Right renal pelvis (tissue), 4 donors: ENCODE data around the gene PUM1. TPM values are rescaled to one million over a fixed set of nuclear protein-coding genes. Genes with fewer than 3 reads are reported as not detected.
A peak's percentile ranks its signal among the peaks of the same experiment; 100 is the strongest.

Experiments
- DNase-seq, 4 donors: peaks; one replicate each; pipeline ENCODE4 v3.0.0-alpha.2; 2013; ENCODE audit warnings: low read depth in 4 of 4, low spot score in 3 of 4, missing footprints in 1 of 4
- polyA plus RNA-seq, 4 donors: library from polyadenylated mRNA; unstranded; fragments of 120-200 nt; gene quantifications; one replicate each; pipeline ENCODE4 v1.2.1, GENCODE V29; 2013; ENCODE audit not compliant: insufficient read length in 4 of 4

Gene PUM1
- polyA plus RNA-seq, 4 donors: 103 to 128 (median 120) TPM

GRCh38 chr1:30899577-30900389 lies 165.7 kb downstream of the PUM1 start:
- DNase-seq: no peak

DNA sequence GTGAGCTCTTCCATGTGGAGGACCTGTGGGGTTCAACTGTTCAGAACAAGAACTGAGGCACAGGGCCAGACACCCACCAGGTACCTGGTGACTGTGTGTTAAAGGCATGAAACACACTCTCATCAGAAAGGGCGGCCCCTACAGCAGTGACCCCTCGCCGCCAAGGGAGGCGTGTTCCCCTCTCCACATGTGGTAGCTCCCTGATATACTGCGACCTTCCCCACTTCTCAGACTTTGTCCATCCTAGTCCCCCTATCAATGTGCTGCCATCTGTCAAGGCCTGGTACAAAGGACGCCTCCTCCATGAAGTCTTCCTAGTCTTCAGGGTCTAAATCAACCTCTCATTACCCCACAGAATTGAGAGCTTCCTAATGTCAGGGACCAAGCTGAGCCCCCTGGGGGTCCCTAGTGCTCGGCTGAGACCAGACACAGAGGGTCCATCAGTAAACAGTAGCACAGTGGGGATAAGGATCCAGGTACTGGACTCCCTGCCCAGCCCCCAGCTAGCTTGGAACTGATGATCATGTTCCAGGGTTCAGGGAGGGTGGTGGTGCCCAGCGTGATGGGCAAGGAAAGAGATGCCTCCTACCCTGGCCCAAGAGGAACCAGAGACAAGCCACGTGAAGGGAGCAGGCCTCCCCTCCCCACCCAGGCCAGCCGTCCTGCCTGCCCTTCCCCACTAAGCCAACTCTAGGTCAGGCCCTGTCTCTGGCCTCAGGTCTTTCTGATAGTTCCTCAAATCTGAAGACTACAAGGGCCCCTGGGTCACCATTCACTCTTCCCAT lies 167.3 kb downstream of the PUM1 start:
- no peak for DNase-seq

- DNase-seq: no peak
Observed at GRCh38 chr1:30896905-30897304, 168.6 kb downstream of the PUM1 start.

- DNase-seq: no peak
Observed at GRCh38 chr1:30895944-30896660, 169.4 kb downstream of the PUM1 start.

DNA sequence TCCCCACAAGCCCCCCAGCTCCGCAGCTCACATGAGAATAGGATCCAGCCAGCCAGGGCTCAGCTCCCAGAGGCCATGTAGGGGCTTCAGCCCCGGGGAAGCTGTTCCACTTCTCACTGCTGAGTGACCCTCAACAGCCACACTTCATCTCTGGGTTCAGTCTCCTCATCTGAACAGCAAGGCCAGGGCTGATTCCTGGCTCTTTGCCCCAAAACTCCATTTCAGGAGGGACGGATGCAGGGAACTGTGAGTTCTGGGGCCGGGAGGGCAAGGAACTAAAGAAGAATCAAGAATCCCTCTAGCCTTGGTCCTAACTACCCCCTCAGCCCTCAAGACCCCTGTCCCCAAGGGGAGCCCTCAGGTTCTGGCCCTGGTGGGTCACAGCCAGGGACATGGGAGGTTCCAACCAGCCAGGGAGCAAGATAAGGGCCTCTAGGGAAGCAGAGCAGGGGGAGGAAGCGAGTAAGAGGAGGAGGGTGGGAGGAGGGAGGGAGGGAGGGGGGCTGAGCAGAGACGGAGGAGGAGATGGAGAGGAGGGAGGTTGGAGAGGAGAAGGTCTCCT lies 170.1 kb downstream of the PUM1 start:
- no peak for DNase-seq

- no peak for DNase-seq
Observed at GRCh38 chr1:30894508-30894973, 171.0 kb downstream of the PUM1 start.

DNA sequence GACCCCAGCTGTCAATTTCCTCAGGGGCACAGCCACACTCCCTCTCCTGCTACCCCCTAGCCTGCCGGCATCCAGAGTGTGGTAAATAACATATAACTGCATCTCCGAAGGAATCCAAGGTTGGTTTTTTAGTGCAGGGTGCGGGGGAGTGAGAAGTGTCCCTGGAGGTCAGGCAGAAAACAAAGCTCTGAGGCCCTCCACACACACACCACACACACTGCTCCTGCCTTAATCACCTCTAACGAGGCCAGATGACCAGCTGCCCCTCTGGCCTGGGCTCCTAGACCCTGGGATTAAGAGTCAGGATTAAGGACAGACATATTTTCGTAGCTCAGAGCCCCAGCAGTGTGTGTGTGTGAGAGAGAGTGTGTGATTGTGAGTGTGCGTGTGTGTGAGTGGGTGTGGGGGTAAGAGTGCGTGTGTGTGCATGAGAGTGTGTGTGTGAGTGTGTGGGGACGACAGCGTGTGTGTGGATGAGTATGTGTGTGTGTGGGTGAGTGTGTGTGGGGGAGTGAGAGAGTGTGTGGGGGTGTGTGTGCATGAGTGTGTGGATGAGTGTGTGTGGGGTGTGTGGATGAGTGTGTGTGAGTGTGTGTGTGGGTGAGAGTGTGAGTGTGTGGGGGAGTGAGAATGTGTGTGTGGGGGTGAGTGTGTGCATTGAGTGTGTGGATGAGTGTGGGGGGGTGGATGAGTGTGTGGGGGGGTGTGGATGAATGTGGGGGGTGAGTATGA lies 171.6 kb downstream of the PUM1 start:
- DNase-seq: no peak

DNA sequence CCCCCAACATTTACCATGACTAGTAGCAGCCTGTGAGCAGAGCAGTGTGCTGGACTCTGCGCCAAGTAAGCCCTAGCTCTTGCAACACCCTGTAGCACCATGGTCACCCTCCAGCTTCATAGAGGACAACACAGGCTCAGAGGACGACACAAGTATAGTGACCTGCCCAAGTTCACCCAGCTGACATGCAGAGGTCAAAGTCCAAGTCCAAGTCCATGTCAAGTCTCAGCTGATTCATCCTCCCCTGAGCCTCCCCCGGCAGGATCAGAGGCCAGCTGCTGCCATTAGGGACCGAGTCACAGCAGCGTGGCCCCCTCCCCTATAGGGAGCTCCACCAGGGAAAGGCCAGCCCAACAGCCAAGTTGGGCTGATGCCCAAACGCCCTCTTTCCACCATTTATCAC lies 172.8 kb downstream of the PUM1 start:
- DNase-seq: no peak

DNA sequence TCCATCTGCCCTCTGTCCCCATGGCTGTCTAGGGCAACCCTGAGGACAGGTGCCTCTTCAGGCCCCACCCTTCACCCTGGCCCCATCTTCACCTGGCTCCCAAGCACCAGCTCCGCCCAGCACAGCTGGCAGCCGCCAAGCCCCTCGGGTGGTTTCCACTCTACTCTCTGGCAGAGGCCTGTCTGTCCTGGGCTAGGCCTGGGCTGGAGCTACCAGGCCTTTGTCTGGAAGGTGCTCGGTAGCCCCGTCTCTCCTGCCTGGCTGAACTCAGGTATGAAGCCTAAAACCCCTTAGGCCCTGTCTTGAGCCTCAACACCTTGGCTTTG lies 174.3 kb downstream of the PUM1 start:
- DNase-seq: no peak

DNA sequence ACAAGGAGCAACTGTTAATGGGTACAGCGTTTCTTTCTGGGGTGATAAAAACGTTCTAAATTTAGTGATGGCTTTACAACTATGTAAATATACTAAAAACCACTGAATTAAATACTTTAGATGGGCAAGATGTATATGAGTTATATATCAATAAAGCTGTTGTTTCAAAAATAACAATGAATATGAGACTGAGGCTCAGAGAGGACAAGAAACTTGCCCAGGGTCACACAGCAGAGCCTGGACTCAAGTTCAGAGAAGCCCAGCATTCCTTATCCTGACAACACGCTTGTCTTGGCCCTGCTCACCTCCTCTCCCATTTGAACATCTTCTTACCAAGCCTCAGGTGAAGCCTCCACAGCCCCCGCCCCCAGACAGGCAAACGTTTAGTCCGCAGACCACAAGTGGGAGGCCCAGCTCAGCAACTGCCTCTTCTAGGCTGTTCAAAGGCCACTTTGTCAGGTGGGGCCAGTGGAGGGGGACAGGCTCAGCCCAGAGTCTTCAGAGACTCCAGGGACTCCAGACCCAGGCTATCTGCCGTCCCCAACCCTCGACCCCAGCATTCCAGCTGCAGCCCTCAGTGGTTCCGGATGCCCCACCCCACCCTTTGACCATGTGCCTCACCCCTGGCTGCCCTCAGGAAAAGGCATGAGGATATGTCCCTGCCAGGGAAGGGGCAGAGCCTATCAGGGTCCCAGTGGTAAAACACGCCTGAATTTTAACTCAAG lies 174.9 kb downstream of the PUM1 start:
- no peak for DNase-seq

GRCh38 chr1:30889511-30889910 lies 176.0 kb downstream of the PUM1 start:
- DNase-seq: no peak

GRCh38 chr1:30888975-30889374 lies 176.5 kb downstream of the PUM1 start:
- DNase-seq: no peak

- DNase-seq: peak in 1 of 4 donors; percentile 34
Observed at GRCh38 chr1:30888391-30888790, 177.1 kb downstream of the PUM1 start.

GRCh38 chr1:30887485-30888315 lies 177.8 kb downstream of the PUM1 start:
- no peak for DNase-seq

GRCh38 chr1:30886710-30887428 lies 178.6 kb downstream of the PUM1 start:
- DNase-seq: no peak

DNA sequence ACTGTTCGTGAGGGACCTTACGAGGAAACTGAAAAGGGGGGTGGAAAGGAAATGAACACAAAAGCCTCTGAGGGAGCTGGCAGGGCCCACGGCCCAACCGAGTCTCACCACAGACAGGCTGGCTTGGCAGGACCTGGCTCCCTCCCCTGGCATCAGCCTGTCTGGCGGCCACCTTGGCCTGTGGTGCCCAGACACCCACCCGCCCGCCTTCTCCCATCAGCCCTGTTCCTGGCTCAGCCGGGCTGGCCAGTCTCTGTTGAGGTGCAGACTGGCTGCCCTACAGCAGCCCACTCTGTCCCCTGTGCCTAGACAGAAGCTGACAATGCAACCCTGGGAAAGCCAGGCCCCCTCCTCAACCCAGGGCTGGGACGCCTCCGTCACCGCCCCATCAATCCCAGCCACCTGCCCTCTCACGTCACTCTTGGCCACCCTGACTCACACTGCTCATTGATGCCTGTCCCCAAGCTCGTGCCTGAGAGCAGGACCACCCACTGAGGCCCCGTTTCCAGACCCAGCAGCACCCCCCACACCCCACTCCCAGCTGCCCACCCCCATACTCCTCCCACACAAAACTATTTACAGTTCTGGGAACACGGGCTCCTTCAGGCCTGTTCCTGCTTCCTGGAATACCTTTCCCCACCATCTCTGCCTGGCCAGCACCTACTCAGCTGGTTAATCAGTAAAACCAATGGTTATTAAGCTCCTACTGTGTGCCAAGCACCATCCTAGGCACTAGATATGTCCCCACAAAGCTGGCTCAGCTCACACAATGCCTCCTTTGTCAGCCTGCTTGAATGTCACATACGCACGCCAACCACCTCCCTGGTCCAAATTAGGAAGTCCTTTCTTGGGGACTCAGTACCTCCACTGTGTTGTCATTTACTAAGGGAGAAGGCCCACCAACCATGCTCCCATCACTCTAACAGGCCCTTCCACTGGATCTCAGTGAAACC lies 179.7 kb downstream of the PUM1 start:
- no peak for DNase-seq

DNA sequence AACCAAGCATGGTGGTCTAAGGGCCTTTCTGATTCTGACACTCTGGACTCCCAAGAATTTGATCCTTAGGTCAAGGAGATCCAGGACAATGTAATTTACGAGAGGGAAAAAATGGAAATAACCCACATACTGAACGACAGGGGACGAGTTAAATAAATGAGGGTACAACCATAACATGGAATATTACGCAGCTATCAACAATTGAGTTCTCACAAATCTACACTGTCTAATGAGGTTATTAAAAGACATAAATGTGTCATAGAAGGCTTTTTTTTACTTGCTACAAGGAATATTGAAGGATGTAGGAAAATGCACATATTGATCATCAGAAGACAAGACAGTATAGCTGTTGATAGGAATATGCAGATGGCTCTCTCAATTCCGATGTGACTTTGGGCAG lies 180.8 kb downstream of the PUM1 start:
- DNase-seq: no peak
